ENCODE data around the gene PFDN1. TPM values are rescaled to one million over a fixed set of nuclear protein-coding genes. Genes with fewer than 3 reads are reported as not detected.
A peak's percentile ranks its signal among the peaks of the same experiment; 100 is the strongest.

Gene PFDN1
- total RNA-seq, 1 donor: 60.2 TPM

DNA sequence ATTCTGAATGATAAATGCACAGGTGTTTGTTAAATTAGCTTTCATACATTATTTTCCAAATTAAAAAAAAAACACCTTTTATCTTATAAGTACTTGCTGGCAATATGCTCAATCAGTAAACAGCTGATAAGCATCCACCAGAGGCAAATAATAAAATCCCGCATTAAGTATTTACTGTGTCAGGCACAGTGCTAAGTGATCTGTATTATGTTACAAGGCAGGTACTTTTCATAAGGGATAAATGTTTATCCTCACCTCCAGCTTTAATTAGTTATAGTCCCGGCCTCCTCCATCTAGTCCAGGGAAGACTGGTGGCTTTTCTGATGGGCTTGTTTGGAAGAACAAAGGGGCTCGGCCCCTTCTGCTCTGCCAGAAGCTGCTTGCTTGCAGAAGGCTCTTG lies 40.1 kb downstream of the PFDN1 start:
- TF ChIP-seq, protein P1, sequence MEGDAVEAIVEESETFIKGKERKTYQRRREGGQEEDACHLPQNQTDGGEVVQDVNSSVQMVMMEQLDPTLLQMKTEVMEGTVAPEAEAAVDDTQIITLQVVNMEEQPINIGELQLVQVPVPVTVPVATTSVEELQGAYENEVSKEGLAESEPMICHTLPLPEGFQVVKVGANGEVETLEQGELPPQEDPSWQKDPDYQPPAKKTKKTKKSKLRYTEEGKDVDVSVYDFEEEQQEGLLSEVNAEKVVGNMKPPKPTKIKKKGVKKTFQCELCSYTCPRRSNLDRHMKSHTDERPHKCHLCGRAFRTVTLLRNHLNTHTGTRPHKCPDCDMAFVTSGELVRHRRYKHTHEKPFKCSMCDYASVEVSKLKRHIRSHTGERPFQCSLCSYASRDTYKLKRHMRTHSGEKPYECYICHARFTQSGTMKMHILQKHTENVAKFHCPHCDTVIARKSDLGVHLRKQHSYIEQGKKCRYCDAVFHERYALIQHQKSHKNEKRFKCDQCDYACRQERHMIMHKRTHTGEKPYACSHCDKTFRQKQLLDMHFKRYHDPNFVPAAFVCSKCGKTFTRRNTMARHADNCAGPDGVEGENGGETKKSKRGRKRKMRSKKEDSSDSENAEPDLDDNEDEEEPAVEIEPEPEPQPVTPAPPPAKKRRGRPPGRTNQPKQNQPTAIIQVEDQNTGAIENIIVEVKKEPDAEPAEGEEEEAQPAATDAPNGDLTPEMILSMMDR (IDR thresholded peaks at IDR 0.05; ENCODE audit: insufficient read depth, low read length): no peak
- no peak overlapping the region for H3K4me3 ChIP-seq (ENCODE audit: low read depth, low read length)

DNA sequence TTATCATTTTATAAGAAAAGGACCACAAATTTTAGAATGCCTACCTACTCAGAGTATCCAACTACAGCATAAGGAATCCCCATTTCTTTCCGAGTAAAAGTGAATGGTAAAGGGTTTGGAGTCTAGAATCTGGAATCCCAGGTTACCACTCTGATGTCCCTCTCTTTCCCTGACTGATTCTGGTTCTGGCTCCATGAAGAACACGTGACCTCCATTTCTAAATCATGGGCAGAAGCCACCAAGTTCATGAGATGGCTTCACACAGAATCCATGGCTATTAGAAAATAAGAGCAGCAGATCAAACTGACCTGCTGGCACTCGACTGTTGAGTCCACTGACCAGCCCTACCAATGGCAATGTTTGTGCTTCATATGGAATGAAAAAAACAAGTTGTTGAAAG lies 40.7 kb downstream of the PFDN1 start:
- no peak for DNase-seq (ENCODE audit: low read depth)
- TF ChIP-seq, protein P1 (IDR thresholded peaks at IDR 0.05; ENCODE audit: insufficient read depth, low read length): no peak
- H3K4me3 ChIP-seq (ENCODE audit: low read depth, low read length): no peak overlapping the region

More for the DNA sequence above, 40.1 kb downstream of the PFDN1 start:
- no peak for DNase-seq (ENCODE audit: low read depth)

DNA sequence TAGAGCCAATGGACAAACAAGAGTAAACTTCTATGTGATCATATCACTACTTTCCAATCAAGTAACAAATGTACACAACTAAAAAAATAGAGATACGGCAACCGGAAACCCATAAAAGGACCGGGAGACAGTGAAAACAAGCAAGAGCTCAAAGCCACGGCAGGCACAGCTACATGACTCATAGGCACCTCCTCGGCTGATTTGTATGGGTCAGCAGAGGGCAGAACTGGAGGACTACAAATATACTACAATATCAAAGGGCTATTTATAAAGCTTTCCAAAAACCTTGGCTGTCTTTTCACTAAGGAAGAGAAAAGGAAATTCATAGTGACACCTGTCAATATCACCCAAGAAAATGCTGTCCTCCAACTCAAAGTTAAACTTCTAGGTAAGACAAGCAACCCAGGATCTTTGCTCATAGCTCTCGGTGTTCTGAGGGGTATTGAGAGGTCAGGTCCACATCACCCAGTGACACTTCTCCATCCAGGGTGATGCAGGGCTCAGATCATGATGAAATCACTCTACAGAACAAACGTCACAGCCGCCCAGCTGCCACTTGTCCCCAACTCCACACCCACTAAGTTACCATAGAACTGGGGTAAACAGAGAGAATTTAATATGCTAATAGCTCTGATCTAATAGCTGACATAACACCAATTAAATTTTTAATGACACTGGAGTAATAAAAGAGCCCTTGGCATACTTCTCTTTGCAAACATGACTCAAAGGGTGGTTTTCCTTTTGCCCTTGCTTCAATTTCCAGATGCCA lies 41.3 kb downstream of the PFDN1 start:
- TF ChIP-seq, protein P1 (IDR thresholded peaks at IDR 0.05; ENCODE audit: insufficient read depth, low read length): peak; percentile 30
- H3K4me3 ChIP-seq (ENCODE audit: low read depth, low read length): no peak overlapping the region
- DNase-seq (ENCODE audit: low read depth): peak; percentile 86

DNA sequence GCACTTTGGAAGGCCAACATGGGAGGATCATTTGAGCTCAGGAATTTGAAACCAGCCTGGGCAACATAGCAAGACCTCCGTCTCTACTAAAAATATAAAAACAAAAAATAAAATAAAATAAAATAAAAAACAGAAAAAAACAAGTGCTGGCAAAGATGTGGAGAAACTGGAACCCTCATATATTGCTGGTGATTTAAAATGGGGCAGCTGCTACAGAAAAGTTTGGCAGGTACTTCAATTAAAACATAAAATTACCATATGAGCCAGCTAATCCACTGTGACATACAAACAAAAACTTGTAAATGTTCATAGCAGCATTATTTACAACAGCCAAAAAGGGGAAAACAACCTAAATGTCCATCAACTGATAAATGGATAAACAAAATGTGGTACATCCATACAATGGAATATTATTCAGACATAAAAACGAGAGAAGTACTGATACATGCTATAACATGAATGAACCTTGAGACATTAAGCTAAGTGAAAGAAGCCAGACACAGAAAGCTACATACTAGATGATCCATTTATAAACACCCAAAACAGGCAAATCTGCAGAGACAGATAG lies 42.7 kb downstream of the PFDN1 start:
- DNase-seq (ENCODE audit: low read depth): no peak
- H3K4me3 ChIP-seq (ENCODE audit: low read depth, low read length): no peak overlapping the region
- TF ChIP-seq, protein P1 (IDR thresholded peaks at IDR 0.05; ENCODE audit: insufficient read depth, low read length): no peak

DNA sequence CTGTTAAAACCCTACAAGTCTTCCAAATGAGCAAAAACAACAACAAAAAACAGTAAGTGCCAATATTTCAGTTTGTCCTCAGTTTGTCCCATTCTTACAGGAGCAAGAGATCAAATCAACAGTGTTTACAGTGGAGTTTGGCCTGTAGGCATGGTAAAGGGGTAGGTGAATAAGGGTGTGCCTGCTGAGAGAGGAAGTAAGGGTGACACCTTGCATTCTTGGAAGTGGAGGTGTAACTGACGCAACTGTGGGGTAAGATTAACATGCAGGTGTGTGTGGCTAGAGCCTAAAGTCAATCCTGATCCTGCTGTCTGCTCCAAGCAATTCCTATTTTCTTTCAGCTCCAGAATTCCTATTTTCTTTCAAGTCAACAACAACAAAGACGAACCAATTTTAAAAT lies 43.4 kb downstream of the PFDN1 start:
- DNase-seq (ENCODE audit: low read depth): no peak
- TF ChIP-seq, protein P1 (IDR thresholded peaks at IDR 0.05; ENCODE audit: insufficient read depth, low read length): no peak
- H3K4me3 ChIP-seq (ENCODE audit: low read depth, low read length): no peak overlapping the region

DNA sequence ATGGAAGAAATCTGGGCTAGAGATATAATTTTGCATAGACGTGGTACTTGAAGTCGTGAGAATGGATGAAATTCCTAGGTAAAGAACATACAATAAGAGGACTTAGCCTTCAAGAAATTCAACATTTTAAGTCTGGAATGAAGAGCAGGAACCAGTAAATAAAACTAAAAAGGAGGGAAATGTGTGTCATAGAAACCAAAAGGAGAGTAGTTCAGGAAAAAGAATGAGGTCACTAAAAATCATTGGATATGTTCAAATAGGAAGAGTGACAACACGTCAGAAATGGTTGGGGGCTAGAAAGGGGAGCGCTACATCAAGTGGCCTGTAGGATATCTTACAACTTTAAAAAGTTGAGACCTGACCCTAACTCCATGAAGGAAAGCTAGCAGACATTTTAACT lies 44.0 kb downstream of the PFDN1 start:
- TF ChIP-seq, protein P1 (IDR thresholded peaks at IDR 0.05; ENCODE audit: insufficient read depth, low read length): no peak
- no peak for DNase-seq (ENCODE audit: low read depth)
- H3K4me3 ChIP-seq (ENCODE audit: low read depth, low read length): no peak overlapping the region

All from fibroblast of the aortic adventitia (primary cell).